ENCODE measurements around the gene KRR1.
"Not testable (repeated sequence)": the region's sequence is repeated elsewhere in the genome, so short reads cannot be mapped to it uniquely, and the experiment has no call there.

KRR1 gene

DNA sequence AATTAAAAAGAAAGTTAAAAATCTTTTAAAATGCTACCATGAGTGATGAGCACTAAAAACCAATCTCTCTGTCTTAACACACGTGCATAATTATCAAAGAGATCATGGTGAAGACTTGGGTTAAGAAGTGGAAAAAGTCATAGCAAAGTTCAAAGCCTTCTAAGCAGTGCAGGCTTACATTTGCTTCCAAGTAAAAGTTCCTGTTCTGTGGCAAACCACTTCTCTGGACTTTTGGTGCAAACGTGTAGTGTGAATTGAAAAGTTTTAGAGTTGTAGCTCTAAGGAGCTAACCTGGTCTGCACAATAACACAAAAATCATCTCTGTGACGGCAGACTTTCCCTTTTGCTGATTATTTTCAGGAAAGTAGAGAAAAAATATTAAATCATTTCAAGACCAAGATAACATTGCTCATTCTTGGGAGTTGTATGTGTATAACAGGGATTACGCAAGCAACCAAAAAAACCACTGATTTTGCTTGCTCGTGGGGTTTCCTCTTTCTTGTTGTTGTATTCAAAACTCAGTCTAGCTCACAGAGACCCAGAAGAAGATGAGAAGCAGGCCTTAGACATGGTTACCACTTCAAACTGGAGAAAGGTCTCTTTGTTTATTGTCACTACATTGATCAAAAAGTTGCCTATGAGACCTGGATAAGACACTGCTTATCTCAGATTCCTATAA is 33.2 kb downstream of the KRR1 start:
- Mint-ChIP-seq H3K36me3 (ENCODE audit: low read depth) (peaks cover 6% of the 10 kb centered on the region), H3K27me3 (ENCODE audit: low read depth) (peaks cover 20% of the 10 kb centered on the region), H3K4me3 (peak overlapping the region; percentile 22), H3K27ac (peak overlapping the region; percentile 31), H3K4me1 (ENCODE audit: low read depth) (peaks cover 49% of the 10 kb centered on the region), H3K9me3 (no peaks in the 10 kb centered on the region)
- peak; percentile 63 for DNase-seq (ENCODE audit: low spot score)

DNA sequence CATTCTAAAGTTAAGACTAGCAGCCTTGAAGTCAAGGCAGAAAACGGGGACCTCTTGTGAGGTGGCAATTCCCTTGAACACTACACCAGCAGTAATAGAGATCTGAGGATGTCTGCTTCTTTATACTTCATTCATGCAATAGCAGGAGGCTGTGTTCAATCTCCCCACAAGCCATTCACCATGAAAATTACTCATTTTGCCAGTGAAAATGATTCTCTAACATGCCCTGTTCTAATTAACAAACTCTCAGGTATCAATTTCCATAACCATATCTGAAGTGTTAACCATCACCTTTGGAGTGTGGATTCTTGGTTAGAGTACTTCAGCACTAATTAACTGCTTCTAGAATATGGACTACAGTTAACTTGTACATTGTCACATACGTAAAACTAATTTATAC is 34.3 kb downstream of the KRR1 start:
- H3K4me3 Mint-ChIP-seq: no peak overlapping the region
- no peaks in the 10 kb centered on the region for H3K9me3 Mint-ChIP-seq
- peaks cover 2% of the 10 kb centered on the region for H3K36me3 Mint-ChIP-seq (ENCODE audit: low read depth)
- H3K27ac Mint-ChIP-seq: no peak overlapping the region
- DNase-seq (ENCODE audit: low spot score): no peak
- peaks cover 38% of the 10 kb centered on the region for H3K4me1 Mint-ChIP-seq (ENCODE audit: low read depth)
- H3K27me3 Mint-ChIP-seq (ENCODE audit: low read depth): peaks cover 25% of the 10 kb centered on the region

- Mint-ChIP-seq H3K27ac (no peak overlapping the region), H3K36me3 (ENCODE audit: low read depth) (no peaks in the 10 kb centered on the region), H3K4me3 (no peak overlapping the region), H3K27me3 (ENCODE audit: low read depth) (peaks cover 27% of the 10 kb centered on the region), H3K9me3 (no peaks in the 10 kb centered on the region), H3K4me1 (ENCODE audit: low read depth) (peaks cover 29% of the 10 kb centered on the region)
- peak; percentile 68 for DNase-seq (ENCODE audit: low spot score)
Measured at GRCh38 chr12:75476071-75476470, 35.3 kb downstream of the KRR1 start.

DNA sequence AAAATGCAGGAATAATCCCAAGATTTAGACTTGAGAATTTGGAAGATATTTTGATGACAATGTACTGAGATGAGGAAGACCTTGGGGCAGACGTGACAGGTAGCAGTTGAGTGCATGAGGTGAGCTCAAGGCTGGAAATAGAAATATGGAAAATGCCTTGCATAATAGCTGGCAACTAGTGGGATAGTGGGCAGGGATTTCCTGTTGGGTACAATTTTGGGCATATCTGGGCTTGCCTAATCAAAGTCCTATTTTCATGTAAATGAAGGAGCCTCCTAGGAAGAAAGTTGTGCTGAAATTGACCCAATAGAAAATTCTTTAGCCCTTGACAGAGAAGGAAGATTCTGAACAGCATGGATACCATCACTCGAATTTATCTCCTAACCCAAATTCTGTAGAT is 37.3 kb downstream of the KRR1 start:
- H3K9me3 Mint-ChIP-seq: no peaks in the 10 kb centered on the region
- no peak for DNase-seq (ENCODE audit: low spot score)
- H3K27ac Mint-ChIP-seq: no peak overlapping the region
- H3K36me3 Mint-ChIP-seq (ENCODE audit: low read depth): no peaks in the 10 kb centered on the region
- peaks cover 32% of the 10 kb centered on the region for H3K27me3 Mint-ChIP-seq (ENCODE audit: low read depth)
- no peak overlapping the region for H3K4me3 Mint-ChIP-seq
- H3K4me1 Mint-ChIP-seq (ENCODE audit: low read depth): peaks cover 11% of the 10 kb centered on the region

- DNase-seq (ENCODE audit: low spot score): no peak
- no peaks in the 10 kb centered on the region for H3K36me3 Mint-ChIP-seq (ENCODE audit: low read depth)
- no peaks in the 10 kb centered on the region for H3K9me3 Mint-ChIP-seq
- H3K4me1 Mint-ChIP-seq (ENCODE audit: low read depth): no peaks in the 10 kb centered on the region
- no peak overlapping the region for H3K4me3 Mint-ChIP-seq
- H3K27ac Mint-ChIP-seq: no peak overlapping the region
- peaks cover 36% of the 10 kb centered on the region for H3K27me3 Mint-ChIP-seq (ENCODE audit: low read depth)
Measured at GRCh38 chr12:75471902-75472890, 39.2 kb downstream of the KRR1 start.

DNA sequence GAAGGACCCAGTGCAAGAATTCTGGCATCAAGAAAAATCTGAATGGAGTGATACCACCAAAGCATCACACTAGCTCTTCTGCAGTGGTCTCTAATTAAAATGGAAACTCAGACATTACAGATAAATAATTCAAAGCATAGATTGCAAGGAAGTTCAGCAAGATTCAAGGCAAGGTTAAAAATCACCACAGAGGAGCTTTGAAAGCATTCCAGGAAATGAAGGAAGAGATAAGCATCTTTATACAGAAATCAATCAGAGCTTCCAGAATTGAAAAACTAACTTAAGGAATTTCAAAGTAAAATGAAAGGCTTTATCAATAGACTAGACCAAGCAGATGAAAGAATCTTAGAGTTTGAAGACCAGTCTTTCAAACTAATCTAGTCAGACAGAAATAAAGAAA is 51.2 kb downstream of the KRR1 start:
- no peak for DNase-seq (ENCODE audit: low spot score)
- H3K27me3 Mint-ChIP-seq (ENCODE audit: low read depth): peaks cover 19% of the 10 kb centered on the region
- peaks cover 22% of the 10 kb centered on the region for H3K4me1 Mint-ChIP-seq (ENCODE audit: low read depth)
- no peak overlapping the region for H3K4me3 Mint-ChIP-seq
- H3K36me3 Mint-ChIP-seq (ENCODE audit: low read depth): peaks cover 11% of the 10 kb centered on the region
- H3K27ac Mint-ChIP-seq: no peak overlapping the region
- H3K9me3 Mint-ChIP-seq: peaks cover 17% of the 10 kb centered on the region

- H3K36me3 Mint-ChIP-seq (ENCODE audit: low read depth): peaks cover 11% of the 10 kb centered on the region
- peaks cover 17% of the 10 kb centered on the region for H3K9me3 Mint-ChIP-seq
- H3K4me3 Mint-ChIP-seq: no peak overlapping the region
- DNase-seq (ENCODE audit: low spot score): no peak
- no peak overlapping the region for H3K27ac Mint-ChIP-seq
- peaks cover 22% of the 10 kb centered on the region for H3K4me1 Mint-ChIP-seq (ENCODE audit: low read depth)
- peaks cover 23% of the 10 kb centered on the region for H3K27me3 Mint-ChIP-seq (ENCODE audit: low read depth)
Measured at GRCh38 chr12:75459755-75460154, 51.7 kb downstream of the KRR1 start.

DNA sequence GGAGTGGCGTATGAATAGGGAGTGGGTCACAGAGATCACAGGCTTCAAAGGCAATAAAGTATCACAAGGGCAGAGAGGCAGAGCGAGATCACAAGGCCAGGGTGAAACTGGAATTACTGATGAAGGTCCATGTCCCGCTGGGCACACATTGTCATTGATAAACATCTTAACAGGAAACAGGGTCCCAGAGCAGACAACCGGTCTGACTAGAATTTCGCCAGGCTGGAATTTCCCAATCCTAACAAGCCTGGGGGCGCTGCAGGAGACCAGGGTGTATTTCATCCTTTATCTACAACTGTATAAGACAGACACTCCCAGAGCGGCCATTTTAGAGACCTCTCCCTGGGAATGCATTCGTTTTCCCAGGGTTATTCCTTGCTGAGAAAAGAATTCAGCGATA is 53.5 kb downstream of the KRR1 start:
- Mint-ChIP-seq H3K4me3 (peak overlapping the region; percentile 39), H3K9me3 (peaks cover 17% of the 10 kb centered on the region), H3K27me3 (ENCODE audit: low read depth) (peaks cover 26% of the 10 kb centered on the region), H3K36me3 (ENCODE audit: low read depth) (peaks cover 11% of the 10 kb centered on the region), H3K4me1 (ENCODE audit: low read depth) (peaks cover 22% of the 10 kb centered on the region)
- H3K27ac Mint-ChIP-seq; DNase-seq (ENCODE audit: low spot score): not testable (repeated sequence)

DNA sequence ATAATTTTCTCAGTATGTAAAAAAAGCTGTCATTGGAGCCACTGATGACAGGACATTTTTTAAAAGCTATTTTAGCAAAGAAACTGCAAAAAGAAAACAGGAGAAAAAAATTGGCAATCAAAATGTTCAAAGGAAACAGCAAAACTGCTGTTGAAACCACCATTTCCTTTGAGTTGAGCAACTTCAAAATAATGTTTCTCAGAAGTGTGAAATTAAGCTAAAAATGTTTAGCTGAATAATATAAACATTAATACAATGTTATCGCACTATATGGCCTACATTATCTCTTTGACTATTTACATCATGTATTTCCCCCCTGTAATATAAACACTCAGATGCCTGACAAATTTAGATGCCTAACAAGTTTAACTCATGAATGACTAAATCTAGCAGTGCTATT is 54.2 kb downstream of the KRR1 start:
- peaks cover 17% of the 10 kb centered on the region for H3K9me3 Mint-ChIP-seq
- H3K36me3 Mint-ChIP-seq (ENCODE audit: low read depth): peaks cover 11% of the 10 kb centered on the region
- H3K4me1 Mint-ChIP-seq (ENCODE audit: low read depth): peaks cover 22% of the 10 kb centered on the region
- DNase-seq (ENCODE audit: low spot score): no peak
- peak overlapping the region; percentile 24 for H3K4me3 Mint-ChIP-seq
- H3K27ac Mint-ChIP-seq: peak overlapping the region; percentile 52
- H3K27me3 Mint-ChIP-seq (ENCODE audit: low read depth): peaks cover 23% of the 10 kb centered on the region

- no peak overlapping the region for H3K4me3 Mint-ChIP-seq
- no peak for DNase-seq (ENCODE audit: low spot score)
- H3K27me3 Mint-ChIP-seq (ENCODE audit: low read depth): peaks cover 24% of the 10 kb centered on the region
- peaks cover 11% of the 10 kb centered on the region for H3K36me3 Mint-ChIP-seq (ENCODE audit: low read depth)
- peaks cover 17% of the 10 kb centered on the region for H3K9me3 Mint-ChIP-seq
- no peak overlapping the region for H3K27ac Mint-ChIP-seq
- H3K4me1 Mint-ChIP-seq (ENCODE audit: low read depth): peaks cover 22% of the 10 kb centered on the region
Measured at GRCh38 chr12:75455839-75456238, 55.6 kb downstream of the KRR1 start.

DNA sequence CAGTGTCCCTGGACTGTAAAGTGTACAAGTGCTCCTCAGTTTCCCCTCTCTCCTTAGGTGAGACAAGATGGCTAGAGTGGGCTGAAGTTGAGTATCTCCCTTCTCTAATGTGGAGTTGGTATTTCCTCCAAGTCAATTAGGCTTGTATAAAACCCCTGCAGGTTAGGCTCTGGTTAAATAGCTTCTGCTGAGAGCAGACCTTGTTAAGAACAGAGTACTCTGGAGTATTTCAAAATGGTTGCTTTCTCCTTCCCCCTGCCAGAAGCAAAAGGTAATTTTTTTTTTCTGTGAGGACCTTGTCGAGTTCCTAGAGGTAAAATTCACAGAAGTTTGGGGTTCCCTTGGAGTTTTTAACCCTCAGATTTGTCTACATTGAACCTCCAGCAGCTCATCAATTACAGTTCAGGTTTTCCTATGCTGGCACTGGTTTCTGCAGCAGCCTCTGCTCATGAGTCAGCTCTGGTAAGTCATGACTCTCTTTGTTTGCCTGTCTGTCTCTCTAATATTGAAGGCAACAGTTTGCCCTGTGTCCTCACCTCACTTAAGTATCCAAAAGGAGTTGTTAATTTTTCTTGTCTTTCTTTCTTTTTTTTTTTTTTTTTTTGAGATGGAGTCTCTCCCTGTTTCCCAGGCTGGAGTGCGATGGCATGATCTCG is 58.6 kb downstream of the KRR1 start:
- Mint-ChIP-seq H3K27ac (no peak overlapping the region), H3K27me3 (ENCODE audit: low read depth) (peaks cover 26% of the 10 kb centered on the region), H3K4me3 (no peak overlapping the region), H3K4me1 (ENCODE audit: low read depth) (peaks cover 12% of the 10 kb centered on the region), H3K36me3 (ENCODE audit: low read depth) (peaks cover 2% of the 10 kb centered on the region), H3K9me3 (peaks cover 7% of the 10 kb centered on the region)
- DNase-seq (ENCODE audit: low spot score): no peak

DNA sequence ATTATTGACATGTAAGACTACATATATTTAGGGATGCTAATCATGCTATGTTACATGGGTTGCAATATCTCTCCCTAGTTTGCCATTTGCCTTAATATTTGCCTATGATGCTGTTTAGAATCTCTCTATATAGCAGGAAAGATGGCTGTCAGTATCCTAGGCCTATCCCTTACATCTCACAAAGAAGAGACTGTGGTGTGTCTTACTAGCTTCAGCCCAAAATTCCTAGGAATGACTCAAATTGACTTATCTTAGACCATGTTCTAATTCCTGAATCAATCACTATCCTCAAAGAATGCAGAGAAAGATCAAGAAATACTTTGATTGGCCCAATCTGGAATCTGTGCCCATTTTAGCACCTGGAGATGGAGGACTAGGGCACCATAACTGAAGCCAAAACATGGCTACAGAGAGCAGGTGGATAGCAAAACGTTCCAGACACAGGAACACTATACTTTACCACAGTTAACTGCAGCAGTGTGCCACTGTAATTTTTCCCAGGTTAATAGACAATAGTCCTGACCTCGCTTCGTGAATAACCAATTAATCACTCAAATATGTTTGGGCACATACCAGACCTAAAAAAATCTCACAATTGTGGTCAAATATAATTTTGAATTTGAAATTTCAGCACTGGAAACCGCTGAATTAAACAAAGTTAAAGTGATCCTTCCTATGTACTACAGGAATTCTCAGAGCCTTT is 63.6 kb downstream of the KRR1 start:
- H3K4me1 Mint-ChIP-seq (ENCODE audit: low read depth): no peaks in the 10 kb centered on the region
- H3K27me3 Mint-ChIP-seq (ENCODE audit: low read depth): peaks cover 34% of the 10 kb centered on the region
- no peak overlapping the region for H3K4me3 Mint-ChIP-seq
- DNase-seq (ENCODE audit: low spot score): no peak
- no peak overlapping the region for H3K27ac Mint-ChIP-seq
- no peaks in the 10 kb centered on the region for H3K9me3 Mint-ChIP-seq
- H3K36me3 Mint-ChIP-seq (ENCODE audit: low read depth): no peaks in the 10 kb centered on the region

DNA sequence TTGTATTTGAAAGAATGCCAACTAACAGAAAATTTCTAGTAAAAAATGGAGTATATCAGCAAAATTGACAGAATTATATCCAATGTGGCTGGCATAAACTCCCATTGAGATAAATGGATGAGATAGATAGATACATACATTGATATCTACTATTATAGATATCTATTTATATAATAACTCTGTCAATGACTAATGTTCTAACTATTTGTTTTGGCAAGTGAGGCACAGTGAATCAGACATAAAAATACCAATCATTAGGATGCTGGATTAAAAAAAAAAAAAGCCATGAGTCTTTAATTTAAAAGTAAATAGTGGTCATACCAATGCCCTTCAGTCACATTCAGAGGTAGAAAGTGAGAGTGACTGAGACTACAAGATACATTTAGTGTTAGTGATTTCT is 64.6 kb downstream of the KRR1 start:
- no peaks in the 10 kb centered on the region for H3K4me1 Mint-ChIP-seq (ENCODE audit: low read depth)
- no peaks in the 10 kb centered on the region for H3K36me3 Mint-ChIP-seq (ENCODE audit: low read depth)

More for the DNA sequence above, 64.6 kb downstream of the KRR1 start:
- no peak for DNase-seq (ENCODE audit: low spot score)
- H3K27ac Mint-ChIP-seq: no peak overlapping the region
- H3K4me3 Mint-ChIP-seq: no peak overlapping the region
- no peaks in the 10 kb centered on the region for H3K9me3 Mint-ChIP-seq
- H3K27me3 Mint-ChIP-seq (ENCODE audit: low read depth): peaks cover 34% of the 10 kb centered on the region

Measured in T-helper 2 cell treated with Interferon-gamma antibody and Interleukin-4, amounts not matched to agents 5 μg/mL and 100 μg/mL, for 36 hours (primary cell).